ENCODE results near the gene GTF2H4.
"Not testable (repeated sequence)": the region's sequence is repeated elsewhere in the genome, so short reads cannot be mapped to it uniquely, and the experiment has no call there.

GTF2H4 gene

DNA sequence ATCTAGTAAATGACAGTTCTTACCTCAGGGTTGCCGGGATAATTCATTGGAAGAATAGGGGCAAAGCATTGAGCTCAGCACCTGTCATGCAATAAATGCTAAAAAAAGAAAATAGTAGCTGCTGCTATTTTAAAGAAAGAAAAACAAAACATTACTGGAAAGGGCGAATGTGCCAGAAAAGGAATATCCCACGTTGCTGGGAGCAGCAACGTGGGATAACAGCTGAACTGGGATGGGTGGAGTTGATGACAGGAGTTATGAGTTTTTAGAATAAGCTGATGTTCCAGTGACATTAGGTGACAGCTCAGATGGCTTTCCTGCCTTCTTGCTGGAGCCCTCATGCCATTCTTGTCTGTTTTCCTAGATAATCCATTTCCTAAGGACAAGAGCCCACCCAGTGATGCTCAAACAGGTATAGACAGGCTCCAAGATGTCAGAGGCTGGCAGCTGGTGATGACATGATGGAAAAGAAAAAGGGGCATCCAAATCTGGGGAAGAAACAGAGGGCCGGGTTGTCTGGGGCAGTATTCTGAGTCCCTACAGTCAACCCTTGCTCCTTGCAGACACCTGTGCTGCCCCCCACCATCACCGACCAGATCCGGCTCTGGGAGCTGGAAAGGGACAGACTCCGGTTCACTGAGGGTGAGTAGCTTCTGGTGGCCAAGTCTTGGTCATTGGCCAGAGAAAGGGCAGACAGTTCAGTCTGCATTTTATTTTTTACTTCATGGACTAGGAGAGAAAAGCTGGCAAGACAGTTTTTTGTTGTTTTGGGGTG is 4.9 kb downstream of the GTF2H4 start:
- intact Hi-C loops (cut with DNase I): loop anchor here (2.0 kb wide), 1 partner anchor 28 kb away; the partner anchor contains the start of gene DDR1
- peak in 10 of 42 donors; percentile 17 to 69 (median 40) for DNase-seq

DNA sequence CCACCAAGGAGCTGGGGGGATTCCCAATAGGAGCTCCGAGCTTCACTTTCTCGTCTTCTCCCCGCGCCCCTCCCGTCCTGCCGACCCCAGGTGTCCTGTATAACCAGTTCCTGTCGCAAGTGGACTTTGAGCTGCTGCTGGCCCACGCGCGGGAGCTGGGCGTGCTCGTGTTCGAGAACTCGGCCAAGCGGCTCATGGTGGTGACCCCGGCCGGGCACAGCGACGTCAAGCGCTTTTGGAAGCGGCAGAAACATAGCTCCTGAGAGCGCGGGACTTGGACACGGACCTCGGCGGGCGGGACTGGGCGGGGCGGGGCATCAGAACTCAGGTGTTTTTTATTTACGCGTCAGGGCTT is 5.7 kb downstream of the GTF2H4 start:
- intact Hi-C loops (cut with DNase I): loop anchor here (2.0 kb wide), 2 partner anchors 29 to 155 kb away; partner anchors contain the start of gene DDR1
- DNase-seq: peak in 2 of 42 donors; percentile 28 to 30

DNA sequence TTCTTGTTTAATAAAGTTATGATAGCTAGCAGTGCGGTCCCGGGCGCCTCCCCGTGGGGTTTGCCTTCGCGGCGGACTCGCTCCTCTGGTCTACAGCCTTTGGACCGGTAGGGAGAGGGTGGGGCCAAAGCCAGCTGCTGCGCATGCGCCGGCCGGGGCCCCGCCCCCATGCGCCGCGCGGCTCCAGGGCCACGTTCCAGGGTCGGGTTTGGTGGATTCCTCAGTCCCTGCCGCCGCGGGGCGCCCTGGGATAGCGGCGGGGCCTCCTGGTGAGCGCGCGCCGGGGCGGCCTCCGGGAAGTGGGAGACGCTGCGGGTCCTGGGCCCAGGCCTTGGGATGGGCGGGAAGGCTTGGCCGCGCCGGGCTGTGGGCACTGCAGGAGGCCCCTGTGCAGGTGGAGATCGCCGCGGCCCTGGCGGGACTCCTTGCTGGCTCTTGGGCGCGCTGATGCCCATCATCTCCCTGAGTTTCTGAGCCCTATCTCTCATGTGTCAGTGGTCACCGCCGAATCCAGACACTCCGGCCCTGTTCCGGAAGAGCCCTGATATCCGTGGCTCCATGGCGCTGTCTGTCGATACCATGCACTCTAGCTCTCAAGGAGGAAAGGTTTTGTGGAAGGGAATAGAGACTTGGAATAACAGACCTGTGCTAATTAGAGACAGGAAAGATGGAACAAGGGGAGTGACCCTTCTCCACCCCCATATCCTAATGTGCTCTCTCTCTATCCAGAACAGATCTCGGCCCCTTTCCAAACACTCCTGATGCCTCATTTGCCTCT is 6.3 kb downstream of the GTF2H4 start, which contains the start of gene VARS2:
Gene VARS2, plus strand, starts transcription at position 163 of the 778 bp plus-strand sequence. Its CDS starts 599 bp downstream, at position 762.
- peak; percentile 90 to 98 (median 94) for DNase-seq
- intact Hi-C loops (cut with DNase I): loop anchor here (2.0 kb wide), 1 partner anchor 155 kb away; no protein-coding TSS in a partner anchor

DNA sequence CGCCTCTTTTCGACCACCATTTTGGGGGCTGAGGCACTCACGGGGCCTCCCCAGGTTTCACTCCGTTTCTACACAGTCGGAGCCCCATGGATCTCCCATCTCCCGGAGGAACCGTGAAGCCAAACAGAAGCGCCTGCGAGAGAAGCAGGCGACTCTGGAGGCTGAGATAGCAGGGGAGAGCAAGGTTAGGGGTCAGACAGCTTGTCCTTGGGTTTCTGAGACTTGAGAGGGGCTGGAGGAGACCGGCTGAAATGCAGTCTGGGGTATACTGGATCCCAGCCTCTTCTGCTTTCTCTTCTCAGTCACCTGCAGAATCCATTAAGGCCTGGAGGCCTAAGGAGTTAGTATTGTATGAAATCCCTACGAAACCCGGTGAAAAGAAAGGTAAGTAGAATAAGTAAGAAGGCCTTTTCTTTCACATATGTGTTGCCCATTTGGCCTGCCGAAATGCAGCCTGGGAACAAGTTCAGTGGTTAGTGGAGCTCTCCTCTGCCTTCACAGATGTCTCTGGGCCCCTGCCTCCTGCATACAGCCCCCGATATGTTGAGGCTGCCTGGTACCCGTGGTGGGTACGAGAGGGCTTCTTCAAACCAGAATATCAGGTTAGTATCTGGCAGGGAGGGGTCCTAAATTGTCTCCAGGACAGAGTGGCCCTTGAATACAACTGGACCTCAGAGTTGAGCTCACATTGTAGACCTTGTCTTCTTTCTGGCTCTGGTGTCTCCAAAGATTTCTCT is 7.0 kb downstream of the GTF2H4 start:
- intact Hi-C loops (cut with DNase I): loop anchor here (2.0 to 5.0 kb wide), 2 partner anchors 88 to 154 kb away; no protein-coding TSS in a partner anchor
- DNase-seq: peak in 10 of 42 donors; percentile 20 to 55 (median 34)

DNA sequence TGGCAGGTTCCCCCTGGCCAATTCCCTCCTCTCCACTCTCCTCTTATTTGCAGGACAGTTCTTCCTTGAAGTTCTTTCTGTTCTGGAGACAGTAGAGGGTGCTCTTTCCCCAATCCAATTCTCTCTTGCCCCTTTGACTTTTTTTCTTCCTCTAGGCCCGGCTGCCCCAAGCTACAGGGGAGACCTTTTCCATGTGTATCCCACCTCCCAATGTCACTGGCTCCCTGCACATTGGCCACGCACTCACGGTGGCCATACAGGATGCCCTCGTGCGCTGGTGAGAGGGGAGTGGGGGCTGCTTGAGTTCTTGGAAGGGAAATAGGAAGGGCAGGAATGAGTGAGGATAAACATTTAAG is 7.6 kb downstream of the GTF2H4 start:
- peak in 25 of 42 donors; percentile 12 to 77 (median 49) for DNase-seq
- intact Hi-C loops (cut with DNase I): loop anchor here (2.0 to 5.0 kb wide), 2 partner anchors 88 to 153 kb away; no protein-coding TSS in a partner anchor

DNA sequence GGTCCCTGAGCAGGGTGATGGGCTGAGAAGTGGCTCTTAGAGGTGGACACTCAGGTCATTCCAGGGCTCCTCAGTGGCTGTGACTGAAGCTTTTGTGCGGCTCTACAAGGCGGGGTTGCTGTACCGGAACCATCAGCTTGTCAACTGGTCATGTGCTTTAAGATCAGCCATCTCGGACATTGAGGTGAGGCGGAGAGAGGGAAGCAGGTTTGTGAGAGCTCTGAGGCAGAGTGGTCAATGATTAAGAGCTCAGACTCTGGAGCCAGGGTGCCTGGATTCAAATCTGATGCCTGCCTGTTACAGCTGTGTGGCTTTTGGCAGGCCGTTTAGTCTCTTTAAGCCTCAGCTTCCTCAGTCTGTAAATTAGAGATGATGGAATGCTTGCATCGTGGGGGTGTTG is 9.0 kb downstream of the GTF2H4 start:
- intact Hi-C loops (cut with DNase I): loop anchor here (5.0 kb wide), 1 partner anchor 90 kb away; no protein-coding TSS in a partner anchor
- no peak for DNase-seq

DNA sequence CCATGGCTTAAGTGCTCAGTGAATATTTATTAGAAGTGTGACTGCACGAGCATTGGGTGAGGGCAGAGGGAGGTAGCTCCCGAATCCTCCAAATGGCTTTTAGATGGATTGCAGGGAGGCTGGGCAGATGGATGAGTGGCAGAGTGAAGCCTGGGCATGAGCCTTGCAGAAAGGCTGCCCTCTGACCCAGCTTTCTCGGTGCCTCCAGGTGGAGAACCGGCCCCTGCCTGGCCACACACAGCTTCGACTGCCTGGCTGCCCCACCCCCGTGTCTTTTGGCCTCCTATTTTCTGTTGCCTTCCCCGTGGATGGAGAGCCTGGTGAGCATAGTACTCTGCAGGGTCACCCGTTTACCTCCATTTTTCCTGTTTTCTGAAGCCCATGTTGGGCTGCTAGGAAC is 9.5 kb downstream of the GTF2H4 start:
- intact Hi-C loops (cut with DNase I): loop anchor here (5.0 kb wide), 1 partner anchor 90 kb away; no protein-coding TSS in a partner anchor

DNA sequence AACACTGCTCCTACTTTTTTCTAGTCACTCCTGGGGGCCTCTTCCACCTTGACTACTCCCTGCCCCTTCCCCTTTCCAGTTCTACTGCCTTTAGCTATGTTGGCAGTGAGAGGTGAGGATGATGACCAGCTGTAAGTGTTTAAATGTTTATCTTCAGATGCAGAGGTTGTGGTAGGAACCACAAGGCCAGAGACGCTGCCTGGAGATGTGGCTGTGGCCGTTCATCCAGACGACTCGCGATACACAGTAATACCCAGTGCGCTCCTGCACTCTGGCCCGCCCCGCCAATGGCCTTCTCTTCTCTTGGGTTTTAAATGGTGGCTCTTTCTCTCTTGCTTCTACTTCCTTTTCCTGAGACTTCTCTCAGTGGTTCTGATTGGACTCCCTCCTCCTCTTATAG is 10.7 kb downstream of the GTF2H4 start:
- no peak for DNase-seq
- intact Hi-C loops (cut with DNase I): loop anchor here (5.0 kb wide), 1 partner anchor 91 kb away; no protein-coding TSS in a partner anchor

More for the DNA sequence above, 9.5 kb downstream of the GTF2H4 start:
- no peak for DNase-seq

DNA sequence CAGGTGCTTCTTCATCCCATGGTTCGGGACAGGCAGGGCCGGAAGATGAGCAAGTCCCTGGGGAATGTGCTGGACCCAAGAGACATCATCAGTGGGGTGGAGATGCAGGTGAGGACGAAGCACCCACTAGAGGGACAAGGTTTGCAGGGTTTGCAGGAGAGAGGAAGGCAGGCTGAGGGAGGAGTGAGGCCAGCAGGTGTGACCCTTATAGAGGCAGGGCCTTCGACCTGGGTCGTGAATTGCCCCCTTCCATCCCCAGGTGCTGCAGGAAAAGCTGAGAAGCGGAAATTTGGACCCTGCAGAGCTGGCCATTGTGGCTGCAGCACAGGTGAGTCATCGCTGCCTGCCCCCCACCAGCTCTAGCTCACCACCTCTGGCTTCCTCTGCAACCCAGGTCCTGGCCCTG is 14.4 kb downstream of the GTF2H4 start:
- no peak for DNase-seq
- intact Hi-C loops (cut with DNase I): no loop called here

DNA sequence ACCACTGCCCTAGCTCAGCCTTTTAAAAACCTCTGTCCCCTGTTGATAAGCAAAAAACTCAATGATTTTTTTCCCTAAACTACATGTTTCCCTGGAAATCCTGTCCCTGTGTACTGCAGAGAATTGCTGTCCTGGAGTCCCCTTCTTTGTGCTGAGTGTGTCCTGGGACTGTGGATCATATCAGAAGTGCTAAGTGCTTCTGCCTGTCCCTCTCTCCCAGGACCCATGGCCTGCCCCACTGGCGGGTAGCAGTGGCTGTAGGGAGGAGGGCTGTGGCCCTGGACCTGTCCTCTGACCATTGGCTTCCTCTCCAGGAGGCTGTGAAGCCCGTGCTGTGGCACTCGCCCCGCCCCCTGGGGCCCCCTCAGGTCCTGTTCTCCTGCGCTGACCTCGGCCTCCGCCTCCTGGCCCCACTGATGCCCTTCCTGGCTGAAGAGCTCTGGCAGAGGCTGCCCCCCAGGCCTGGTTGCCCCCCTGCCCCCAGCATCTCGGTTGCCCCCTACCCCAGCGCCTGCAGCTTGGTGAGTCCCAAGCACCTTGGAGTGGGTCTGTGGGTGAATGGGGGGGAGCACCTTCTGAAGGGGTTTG is 16.1 kb downstream of the GTF2H4 start:
- intact Hi-C loops (cut with DNase I): not testable (repeated sequence)

DNA sequence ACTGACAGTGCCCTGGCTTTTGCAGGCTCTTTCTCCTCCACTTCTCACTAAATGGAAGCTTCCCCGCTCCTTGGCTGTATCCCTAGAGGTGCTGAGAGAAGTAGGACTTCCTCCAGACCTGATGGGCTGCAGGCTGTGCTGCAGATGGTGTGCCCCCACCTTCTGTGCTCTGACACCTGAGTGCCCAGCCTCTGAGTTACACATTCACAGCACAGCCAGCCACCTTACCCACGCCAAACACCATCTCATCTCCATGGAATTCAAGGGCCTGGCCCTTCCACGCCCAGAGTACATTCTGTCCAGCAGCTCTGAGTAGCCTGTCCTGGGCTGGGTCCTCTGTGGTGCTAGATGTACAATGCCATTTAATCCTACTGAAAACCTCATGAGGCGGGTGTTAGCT is 18.6 kb downstream of the GTF2H4 start:
- intact Hi-C loops (cut with DNase I): no loop called here
- no peak for DNase-seq

More for the DNA sequence above, 16.1 kb downstream of the GTF2H4 start:
- not testable (repeated sequence) for DNase-seq

DNA sequence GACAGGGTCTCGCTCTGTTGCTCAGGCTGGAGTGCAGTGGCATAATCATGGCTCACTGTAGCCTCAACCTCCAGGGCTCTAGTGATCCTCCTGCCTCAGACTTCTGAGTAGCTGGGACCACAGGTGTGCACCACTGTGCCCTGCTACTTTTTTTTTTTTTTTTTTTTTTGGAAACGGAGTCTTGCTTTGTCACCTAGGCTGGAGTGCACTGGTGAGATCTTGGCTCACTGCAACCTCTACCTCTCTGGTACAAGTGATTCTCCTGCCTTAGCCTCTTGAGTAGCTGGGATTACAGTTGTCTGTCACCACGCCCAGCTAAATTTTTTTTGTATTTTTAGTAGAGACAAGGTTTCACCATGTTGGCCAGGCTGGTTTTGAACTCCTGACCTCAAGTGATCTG is 19.1 kb downstream of the GTF2H4 start:
- intact Hi-C loops (cut with DNase I); DNase-seq: not testable (repeated sequence)

DNA sequence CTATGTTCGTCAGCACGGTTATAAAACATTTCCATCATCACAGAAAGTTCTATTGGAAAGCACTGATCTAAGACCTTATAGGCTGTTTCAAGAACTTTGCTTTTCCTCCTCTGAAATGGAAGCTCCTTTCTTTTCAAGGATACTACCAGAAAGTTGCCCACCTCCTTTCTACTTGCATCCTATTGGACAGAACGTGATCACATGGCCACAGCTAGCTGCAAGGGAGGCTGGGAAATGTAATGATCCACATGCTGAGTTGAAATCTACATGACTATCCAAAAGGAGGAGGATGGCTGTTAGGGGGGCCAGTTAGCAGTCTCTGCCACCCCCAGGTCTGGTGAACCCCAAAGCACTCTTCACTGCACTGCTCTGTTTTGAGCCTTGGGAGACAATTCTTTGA is 20.7 kb downstream of the GTF2H4 start:
- no peak for DNase-seq
- intact Hi-C loops (cut with DNase I): no loop called here

DNA sequence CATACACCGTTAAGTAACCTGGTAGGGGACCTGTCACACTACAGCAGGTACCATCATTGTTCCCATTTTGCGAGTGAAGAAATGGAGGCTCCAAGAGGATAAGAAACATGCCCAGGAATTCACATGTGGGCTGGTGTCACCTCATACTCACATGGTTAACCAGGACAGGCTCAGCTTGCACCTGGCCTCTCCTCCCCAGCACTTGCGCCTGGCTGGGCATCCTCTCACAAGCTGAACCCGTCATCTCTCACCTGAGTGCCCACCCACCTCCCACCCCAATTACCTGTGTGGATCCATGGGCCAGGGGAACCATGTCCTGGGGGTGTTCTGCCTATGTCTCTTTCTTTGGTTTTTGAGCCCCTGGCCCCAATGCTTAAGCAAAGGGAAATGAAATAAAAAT is 22.5 kb downstream of the GTF2H4 start:
- DNase-seq: no peak
- intact Hi-C loops (cut with DNase I): no loop called here

DNA sequence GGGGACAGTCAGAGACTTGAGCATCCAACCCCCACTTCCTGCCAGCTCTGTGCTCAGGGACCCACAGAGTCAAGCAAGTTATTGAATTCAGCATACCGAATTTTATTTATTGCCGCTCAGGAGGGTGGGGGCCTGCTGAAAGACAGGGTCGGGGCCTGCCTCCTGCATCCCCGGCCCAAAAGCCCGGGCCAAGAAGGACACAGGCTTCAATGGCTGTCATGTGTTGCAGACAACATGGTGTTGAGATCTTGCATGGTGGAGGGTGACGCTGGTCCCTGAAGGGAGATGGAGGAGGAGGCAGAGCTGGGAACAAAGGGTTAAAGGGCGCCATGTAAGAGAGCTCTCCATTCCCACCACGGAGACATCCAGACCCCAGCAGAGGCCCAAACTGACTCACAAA is 23.3 kb downstream of the GTF2H4 start:
- DNase-seq: no peak

DNA sequence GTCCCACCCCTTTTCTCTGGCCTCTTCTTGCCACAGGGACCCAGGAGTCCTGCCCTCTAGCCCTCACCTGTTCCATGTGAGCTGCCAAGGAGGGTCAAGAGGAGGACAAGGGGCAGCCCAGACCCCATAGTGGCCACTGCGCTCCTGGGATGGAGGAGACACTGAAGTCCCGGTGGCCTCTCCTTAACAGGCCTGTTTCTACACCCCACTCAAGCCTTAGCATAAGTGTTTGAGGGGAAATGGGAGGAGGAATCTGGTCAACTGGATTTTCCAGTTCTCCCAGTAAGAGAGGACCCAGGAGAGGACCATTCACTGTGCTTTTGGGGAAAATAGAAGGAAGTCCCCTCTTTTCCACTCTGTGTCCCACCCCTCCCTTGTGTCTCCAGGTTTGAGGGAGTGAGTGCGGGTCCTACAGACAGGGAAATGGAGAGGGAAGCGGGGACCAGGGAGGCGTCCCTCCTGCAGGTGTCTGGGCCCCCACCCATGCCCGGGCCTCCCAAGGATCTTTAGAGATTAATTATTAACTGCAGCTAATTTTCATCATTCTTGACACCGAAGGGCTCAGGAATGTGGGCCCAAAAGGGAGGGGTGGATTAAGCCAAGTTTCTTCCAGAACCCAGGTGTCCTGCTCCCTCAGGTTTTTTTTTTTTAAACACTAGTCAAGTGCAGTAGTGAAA is 24.1 kb downstream of the GTF2H4 start, which contains the start of gene SFTA2:
Gene SFTA2, minus strand, starts transcription at position 202 of the 677 bp plus-strand sequence. Its CDS starts 74 bp downstream, at position 128.
- intact Hi-C loops (cut with DNase I): no loop called here
- DNase-seq: no peak

More for the DNA sequence above, 23.3 kb downstream of the GTF2H4 start:
- intact Hi-C loops (cut with DNase I): no loop called here

DNA sequence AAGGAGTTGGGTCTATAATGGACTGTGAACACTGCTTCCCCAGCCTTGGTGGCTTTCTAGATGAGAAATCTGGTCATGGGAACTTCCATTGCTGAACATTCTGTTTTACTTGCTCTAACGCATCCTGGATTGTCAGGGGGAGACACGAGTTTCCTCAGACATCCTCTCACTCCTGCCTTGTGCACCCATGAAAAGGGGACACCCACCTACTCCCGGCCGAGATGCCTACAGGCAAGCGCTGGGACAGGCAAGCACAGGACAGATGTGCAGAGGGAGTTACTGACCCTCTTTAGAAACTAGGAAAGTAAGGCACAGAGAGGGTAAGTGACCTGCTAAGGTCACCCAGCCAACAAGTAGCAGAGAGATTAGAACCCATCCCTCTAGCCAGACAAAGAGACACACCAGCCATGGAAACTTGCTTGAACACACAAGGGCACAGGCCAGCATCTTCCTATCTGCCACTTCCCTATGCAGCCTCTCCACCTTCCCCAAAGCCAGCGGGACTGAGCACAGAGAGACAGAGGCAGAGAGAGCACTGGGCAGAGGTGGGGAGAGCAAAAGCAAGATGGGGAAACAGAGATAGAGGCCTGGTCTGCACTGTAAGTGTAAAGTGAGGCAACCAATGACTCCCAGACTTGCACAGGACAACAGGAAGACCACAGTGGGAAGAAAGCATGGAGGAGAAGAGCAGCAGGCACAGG is 24.8 kb downstream of the GTF2H4 start:
- intact Hi-C loops (cut with DNase I): no loop called here

More for the DNA sequence above, 24.8 kb downstream of the GTF2H4 start:
- DNase-seq: no peak
